HG02973 (cell line): ENCODE measurements around the gene NUP210.

Source experiments
- ATAC-seq: cut with Tn5 transposase; IDR thresholded peaks from one replicate; pipeline ENCODE4 v1.9.1; 2021; ENCODE audit warnings: moderate library complexity; ENCODE audit not compliant: unreplicated experiment

NUP210 gene

DNA sequence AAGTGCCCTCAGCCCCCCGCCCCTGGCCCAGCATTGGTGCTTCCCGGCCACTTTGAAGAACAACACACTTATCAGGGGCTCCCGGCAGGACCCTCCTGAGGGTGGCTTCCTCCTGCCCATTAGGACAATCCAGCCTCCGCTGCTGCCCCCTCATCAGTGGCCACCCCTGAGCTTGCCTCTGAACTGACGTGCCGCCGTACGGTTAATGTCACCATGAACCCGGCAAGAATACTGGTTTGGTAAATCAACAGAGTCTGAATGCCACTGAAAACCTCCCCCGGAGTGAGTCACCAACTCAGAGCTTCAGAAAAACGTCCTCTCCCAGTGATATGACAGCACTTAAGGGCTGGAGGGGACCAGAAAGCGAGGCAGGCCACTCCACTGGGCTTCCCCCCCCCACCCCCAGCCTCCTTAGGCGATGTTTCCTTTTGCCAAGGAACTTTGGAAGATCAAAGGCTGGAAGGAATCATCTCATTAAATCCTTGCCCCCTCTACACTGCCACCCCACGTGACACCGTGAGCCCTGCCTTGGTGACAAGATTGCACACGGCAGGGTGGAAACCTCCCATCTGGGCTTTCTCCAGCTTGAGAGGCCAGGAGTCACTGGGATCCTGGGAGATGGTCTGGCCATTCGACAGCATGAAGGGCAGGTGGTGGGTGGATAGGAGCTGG lies 142.1 kb downstream of the NUP210 start:
- no peak for ATAC-seq

DNA sequence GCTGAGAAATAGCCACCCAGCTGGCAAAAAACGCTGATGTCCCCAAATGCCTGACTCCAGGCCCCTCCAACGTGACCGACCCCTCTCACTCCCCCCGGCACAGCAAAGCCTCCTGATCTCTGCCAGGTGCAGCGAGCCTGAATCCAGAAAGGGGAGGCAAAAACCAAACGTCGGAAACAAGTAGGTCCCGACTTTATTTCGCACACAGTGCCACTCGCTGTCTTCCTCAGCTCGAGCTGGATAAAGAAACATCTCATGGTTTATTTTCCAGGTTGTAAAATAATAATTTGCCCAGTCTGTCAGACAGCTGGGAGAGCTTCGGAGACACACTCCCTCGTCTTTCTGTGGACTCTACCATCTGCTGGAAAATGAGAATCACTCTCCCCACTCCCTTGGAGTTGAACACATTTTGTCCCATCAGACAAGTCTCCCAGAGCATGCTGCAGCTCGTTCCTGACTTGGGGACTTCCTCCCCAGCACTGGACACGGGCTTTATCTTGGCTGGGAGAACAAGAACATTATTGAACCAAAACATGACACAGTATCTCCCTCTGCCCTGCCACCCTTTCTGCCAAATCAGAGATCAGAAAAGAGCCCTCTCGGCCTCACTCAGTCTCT lies 142.8 kb downstream of the NUP210 start:
- ATAC-seq, result no peak

DNA sequence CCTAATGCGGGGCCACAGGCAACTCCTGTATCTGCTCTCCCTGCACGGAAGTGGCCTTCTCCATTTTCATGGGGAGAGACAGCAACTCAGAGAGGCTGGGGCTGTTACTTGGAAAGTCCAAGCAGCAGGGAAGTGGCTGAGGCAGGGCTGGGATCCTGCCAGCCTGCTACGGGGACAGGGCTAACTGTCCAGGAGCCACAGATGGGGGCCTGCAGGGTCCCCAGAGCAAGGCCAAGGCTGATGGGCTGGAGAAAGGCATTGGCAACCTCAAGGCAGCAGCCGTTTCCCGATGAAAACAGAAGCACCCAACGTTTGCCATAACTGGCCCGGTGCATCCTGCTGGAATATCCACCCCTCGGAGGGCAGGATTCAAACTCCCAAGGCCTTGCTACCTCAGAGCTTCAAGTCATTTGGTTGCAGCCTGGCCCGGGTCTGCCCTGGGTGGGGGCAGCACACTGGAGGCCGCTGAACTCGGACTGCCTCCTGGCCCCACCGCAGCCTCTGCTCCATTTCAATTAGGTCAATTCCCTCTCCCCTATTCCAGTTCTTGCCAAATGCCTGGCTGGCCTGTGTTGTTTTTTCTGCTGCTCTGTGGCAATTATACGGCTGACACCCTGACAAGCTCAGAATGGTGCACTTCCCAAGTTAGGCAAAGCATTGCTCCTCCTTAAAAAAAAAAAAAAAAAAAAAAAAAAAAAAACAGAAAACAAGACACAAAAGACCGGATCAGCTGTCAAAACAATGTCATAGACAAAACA lies 143.5 kb downstream of the NUP210 start:
- ATAC-seq, result no peak

DNA sequence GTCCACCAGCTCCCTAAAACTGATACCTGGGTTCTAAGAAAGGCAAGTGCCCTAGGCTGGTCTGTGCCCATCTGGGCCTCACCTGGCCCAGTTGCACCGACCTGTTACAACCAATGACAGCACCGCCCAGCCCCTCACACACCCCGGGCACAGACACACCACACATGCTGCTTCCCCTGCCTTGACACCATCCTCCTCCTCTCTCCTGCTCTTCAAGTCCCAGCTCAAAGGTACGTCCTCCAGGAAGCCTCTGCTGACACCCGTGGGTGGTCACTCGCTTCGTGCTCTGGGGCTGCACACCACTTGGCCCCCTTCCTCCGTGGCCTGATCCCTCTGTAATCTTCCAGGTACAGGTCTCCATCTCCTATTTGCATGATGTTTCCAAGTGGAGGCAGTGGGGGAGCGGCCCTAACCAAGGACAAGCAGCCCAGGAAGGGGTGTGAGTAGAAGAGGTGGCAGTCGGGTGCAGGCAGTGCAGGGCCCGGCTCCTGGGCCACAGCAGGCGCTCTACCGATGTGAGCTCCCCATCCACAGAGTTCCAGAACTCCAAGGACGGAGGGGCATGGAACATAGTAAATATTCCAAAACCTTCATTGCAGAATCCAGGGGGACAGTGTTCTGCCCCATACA lies 144.6 kb downstream of the NUP210 start:
- no peak for ATAC-seq

DNA sequence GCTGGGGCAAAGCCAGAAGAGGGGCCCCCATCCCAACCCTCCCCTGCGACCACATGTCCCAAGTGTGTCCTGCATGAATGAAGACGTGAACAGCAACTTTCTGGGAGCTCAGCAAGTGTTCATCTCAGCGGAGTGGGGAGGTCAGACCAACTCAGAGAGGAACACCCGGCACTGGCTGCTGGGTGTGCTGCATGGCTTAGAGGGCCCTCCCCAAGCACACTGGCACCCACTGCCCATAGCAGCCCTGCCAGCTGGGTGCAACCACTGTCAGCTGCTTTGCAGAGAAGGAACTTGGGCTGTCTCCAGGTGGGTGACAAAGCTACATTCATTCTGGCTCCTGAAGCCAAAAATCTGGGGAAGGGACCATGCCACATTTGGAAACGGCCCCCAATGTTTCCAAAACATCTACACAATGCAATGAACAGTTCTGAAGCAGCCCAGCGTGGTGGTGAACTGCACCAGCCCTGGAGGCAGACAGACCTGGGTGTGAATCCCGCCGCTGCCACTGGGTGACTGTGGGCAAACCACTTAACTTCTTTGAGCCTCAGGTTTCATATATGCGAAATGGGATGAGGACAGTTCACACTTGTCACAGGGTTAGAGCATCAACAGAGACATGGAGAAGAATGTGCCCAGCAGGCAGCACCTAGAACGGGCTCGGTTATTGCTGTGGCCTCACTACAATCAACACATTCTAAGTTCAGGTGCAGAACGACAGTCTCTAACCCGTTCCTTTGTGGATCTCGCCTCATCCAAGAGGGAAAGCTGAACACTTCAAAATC lies 145.4 kb downstream of the NUP210 start:
- no peak for ATAC-seq

DNA sequence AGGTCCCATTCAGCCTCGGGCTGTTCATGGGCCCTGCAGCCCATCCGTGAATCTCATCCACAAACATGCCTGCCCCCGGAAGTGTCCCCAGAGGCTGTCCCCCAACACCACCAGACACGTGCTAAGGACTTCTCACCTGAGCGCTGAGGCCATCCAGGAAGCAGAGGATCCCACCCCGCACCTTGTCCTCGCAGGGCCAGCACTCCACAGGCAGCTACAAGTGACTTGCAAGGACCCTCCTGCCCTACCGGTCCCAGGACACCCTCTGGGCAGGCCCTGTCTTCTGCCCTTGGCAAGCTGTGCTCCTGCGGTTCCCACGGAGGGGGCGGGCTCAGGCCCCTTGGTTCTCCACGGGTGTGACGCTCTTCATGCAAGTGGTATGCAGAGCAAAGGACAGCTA lies 146.0 kb downstream of the NUP210 start:
- no peak for ATAC-seq

DNA sequence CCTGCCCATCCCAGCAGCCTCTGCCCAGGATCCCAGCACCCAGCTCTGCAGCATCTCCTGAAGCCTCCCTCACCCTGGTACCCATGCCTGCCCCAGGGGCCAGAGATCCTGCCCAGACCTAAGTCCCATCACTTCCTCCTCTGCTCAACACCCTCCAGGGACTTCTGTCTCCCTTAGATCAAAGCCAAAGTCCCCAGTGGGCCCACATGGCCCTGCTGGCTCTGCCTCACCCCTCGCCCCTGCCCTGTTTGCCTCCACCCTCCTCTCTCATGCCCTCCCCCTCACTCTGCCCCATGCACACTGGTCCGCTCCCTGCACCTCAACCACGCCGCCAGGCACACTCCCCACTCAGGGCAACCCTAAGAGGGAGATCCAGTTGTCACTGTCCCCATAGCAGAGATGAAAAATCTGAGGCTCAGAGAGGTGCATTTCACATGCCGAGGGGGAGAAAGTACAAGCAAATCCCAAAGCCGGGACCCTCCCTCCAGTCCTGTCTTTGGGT lies 146.5 kb downstream of the NUP210 start:
- ATAC-seq, result no peak

DNA sequence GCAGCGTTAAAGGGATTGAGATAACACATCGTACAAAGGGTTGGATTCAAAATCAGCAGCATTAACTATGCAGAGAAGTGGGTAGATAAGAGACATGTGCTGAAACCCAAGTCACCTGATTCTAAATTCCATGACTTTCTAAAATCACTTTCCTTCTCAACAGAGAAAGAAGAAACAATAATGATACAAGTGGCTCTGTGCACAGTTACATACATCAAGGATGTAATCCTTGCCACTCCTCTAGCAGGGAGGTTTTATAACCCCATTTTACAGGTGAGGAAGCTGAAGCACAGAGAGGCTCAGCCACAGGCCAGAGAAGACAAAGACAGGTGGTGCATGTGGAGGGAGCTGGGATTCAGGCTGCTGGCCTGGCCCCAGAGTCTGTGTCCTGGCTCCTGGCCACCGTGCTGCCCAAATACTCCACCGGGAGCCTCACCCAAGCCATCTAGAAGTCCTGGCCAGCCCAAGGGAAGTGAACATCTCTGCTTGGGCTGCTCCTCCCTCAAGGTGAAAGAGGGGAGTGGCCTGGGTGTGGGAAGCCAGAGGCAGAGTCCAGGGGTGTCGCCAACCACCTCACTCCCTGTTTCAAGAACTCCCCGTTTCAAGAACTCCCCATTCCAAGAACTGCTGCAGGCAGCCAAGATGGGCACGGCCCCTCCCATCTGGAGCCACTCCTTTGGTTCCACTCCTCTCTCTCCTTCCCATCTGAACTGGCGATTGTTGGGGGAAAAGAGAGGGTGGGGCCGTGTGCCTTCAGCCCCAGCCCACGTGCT lies 147.1 kb downstream of the NUP210 start:
- ATAC-seq, result no peak

DNA sequence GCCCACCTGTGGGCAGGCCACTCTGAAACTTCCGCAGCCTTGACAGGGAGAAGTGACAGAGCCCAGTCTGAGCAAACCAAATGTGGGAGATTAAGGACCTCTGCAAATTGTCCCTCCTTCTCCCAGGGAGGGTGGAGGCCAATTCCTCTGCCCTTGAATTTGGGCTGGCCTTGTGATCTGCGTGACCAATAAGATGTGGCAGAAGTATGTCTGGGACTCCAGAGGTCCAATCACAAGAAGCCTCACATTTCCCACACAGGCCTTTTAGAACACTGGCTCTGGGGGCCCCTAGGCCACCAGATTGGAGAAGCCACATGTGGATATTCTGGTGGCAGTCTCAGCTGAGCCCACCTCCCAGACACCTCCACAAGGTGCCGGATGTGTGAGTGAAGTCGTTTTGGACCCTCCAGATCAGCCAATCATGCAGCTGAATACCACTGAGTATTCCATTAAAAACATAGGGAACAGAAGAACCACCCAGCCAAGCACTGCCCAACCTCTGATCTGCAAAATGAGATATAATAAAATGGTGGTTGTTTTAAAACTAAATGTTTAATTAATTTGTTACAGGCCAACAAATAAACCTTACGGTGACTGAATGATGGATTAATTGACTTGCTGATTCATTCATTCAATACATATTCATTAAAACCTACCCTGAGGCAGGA lies 150.3 kb downstream of the NUP210 start:
- no peak for ATAC-seq

DNA sequence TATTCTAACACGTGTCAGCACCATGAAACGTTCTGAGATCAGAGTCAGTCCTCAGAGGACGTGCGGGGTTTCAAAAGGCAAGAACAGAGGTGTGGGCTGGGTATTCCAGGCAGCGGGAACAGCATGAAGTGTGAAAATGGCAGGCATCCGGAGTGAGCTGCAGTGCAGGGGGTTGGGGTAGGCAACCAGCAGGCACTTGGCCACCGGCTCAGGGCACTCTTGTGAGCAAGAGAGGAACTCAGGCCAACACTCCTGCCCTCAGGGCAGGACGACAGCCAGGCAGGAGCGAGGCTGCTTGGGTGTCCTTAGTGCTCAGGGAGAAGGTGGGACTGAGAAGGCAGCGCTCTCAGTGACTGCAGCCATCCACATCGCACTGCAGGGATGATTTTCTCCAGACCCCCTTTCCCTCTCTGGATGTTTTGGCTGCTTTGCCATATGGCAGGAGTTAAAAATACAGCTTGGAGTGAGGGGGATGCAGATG lies 151.1 kb downstream of the NUP210 start:
- no peak for ATAC-seq

DNA sequence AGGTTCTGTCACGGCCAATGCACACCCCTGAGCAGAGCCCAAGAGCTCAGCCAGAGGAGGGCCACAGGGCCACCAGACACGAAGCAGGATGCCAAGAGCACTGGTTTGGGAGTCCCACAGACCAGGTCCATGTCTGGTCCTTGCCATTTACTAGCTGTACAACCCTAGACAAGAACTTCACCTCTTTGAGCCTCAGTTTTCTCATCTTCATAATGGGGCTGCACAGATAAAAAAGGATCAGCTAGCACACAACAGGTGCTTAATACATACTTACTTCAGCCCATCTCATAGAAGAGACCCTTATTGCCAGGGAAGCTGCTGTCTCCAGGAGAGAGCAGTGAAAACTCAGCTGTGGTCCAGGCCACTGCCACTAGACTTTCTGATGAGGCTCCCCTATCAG lies 152.0 kb downstream of the NUP210 start:
- no peak for ATAC-seq

DNA sequence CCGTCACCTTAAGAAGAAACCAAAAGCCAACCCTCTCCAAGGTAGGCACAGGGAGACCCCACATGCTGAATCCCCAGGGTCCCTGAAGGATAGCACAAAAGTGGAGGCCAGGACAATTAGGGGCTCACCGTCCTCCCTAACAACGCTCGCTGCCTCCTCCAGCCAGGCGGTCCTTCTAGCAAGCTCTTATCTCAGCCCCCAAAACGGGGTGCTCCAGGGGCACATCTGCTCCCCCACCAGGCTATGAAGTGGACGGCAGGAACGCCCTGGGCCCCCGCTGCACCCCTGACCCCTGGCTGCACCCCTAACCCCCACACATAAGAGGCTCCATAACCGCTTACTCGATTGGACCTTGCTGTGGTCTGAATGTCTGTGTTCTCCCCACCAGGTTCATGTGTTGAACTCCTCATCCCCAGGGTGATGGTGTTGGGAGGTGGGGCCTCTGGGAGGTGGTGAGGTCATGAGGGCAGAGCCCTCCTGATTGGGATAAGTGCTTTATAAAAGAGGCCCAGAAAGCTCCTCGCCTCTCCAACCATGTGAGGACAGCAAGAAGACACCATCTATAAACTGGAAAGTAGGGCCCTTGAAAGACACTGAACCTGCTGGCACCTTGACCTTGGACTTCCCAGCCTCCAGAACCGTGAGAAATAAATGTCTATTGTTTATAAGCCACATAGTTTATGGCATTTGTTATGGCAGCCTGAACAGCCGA lies 153.3 kb downstream of the NUP210 start:
- ATAC-seq, result no peak
